ENCODE measurements around the gene ZNF79. TPM values are rescaled to one million over a fixed set of nuclear protein-coding genes. Genes with fewer than 3 reads are reported as not detected.

Gene ZNF79
- total and polyA plus RNA-seq, 5 donors from 2014 or later: 3.4 to 9.0 (median 7.6) TPM

GRCh38 chr9:127393645-127394044 is 30.5 kb upstream of the ZNF79 start:
- Mint-ChIP-seq H3K27me3 (peaks cover 64% of the 10 kb centered on the region), H3K27ac (no peak overlapping the region), H3K4me1 (peaks cover 11 to 33% (median 19%) of the 10 kb centered on the region in 4 donors), H3K36me3 (no peaks in the 10 kb centered on the region), H3K4me3 (no peak overlapping the region), H3K9me3 (no peaks in the 10 kb centered on the region)
- Histone ChIP-seq H3K4me1 (ENCODE audit: control insufficient read depth, insufficient read depth, low read length, poor library complexity, severe bottlenecking) (peaks cover 33% of the 10 kb centered on the region), H3K27ac (ENCODE audit: insufficient read depth, low read length, poor library complexity, severe bottlenecking) (no peak overlapping the region), H3K27me3 (ENCODE audit: control insufficient read depth, insufficient read depth, low read length) (peaks cover 24% of the 10 kb centered on the region), H3K36me3 (ENCODE audit: control insufficient read depth, insufficient read depth, low read length) (no peaks in the 10 kb centered on the region), H3K4me3 (ENCODE audit: low read depth, low read length) (no peak overlapping the region), H3K9me3 (ENCODE audit: control insufficient read depth in 2 of 2, low read length in 2 of 2) (no peaks in the 10 kb centered on the region)
- DNase-seq: no peak
- ATAC-seq (ENCODE audit: low read depth in 2 of 2): no peak

- Histone ChIP-seq H3K4me1 (ENCODE audit: control insufficient read depth, insufficient read depth, low read length, poor library complexity, severe bottlenecking) (peaks cover 25% of the 10 kb centered on the region), H3K27ac (ENCODE audit: insufficient read depth, low read length, poor library complexity, severe bottlenecking) (no peak overlapping the region), H3K36me3 (ENCODE audit: control insufficient read depth, insufficient read depth, low read length) (no peaks in the 10 kb centered on the region), H3K4me3 (ENCODE audit: low read depth, low read length) (no peak overlapping the region), H3K9me3 (ENCODE audit: control insufficient read depth in 2 of 2, low read length in 2 of 2) (no peaks in the 10 kb centered on the region), H3K27me3 (ENCODE audit: control insufficient read depth, insufficient read depth, low read length) (peaks cover 20% of the 10 kb centered on the region)
- Mint-ChIP-seq H3K4me1 (peaks cover 6 to 24% (median 12%) of the 10 kb centered on the region in 4 donors), H3K27ac (no peak overlapping the region), H3K36me3 (no peaks in the 10 kb centered on the region), H3K9me3 (no peaks in the 10 kb centered on the region), H3K27me3 (peaks cover 53% of the 10 kb centered on the region), H3K4me3 (peak overlapping the region; percentile 75 to 89 (median 82))
- ATAC-seq (ENCODE audit: low read depth in 2 of 2) (no peak), DNase-seq (no peak)
Measured at GRCh38 chr9:127395497-127396252, 28.5 kb upstream of the ZNF79 start.

- peaks cover 6 to 24% (median 12%) of the 10 kb centered on the region in 4 donors for H3K4me1 Mint-ChIP-seq
- peak overlapping the region; percentile 75 to 89 (median 82) for H3K4me3 Mint-ChIP-seq
- H3K27me3 Mint-ChIP-seq: peaks cover 53% of the 10 kb centered on the region
- H3K4me3 ChIP-seq (ENCODE audit: low read depth, low read length): no peak overlapping the region
- no peak overlapping the region for H3K27ac ChIP-seq (ENCODE audit: insufficient read depth, low read length, poor library complexity, severe bottlenecking)
- H3K27ac Mint-ChIP-seq: no peak overlapping the region
- peaks cover 20% of the 10 kb centered on the region for H3K27me3 ChIP-seq (ENCODE audit: control insufficient read depth, insufficient read depth, low read length)
- DNase-seq: no peak
- H3K36me3 ChIP-seq (ENCODE audit: control insufficient read depth, insufficient read depth, low read length): no peaks in the 10 kb centered on the region
- no peaks in the 10 kb centered on the region for H3K9me3 Mint-ChIP-seq
- H3K36me3 Mint-ChIP-seq: no peaks in the 10 kb centered on the region
- no peaks in the 10 kb centered on the region for H3K9me3 ChIP-seq (ENCODE audit: control insufficient read depth in 2 of 2, low read length in 2 of 2)
- peaks cover 25% of the 10 kb centered on the region for H3K4me1 ChIP-seq (ENCODE audit: control insufficient read depth, insufficient read depth, low read length, poor library complexity, severe bottlenecking)
- no peak for ATAC-seq (ENCODE audit: low read depth in 2 of 2)
Measured at GRCh38 chr9:127396253-127396807, 27.9 kb upstream of the ZNF79 start.

- no peak within 1 kb of the TSS for H3K4me3 ChIP-seq (ENCODE audit: low read depth, low read length)
- no peaks in the 10 kb centered on the region for H3K36me3 ChIP-seq (ENCODE audit: control insufficient read depth, insufficient read depth, low read length)
- peak within 1 kb of the TSS; percentile 62 for H3K27ac ChIP-seq (ENCODE audit: insufficient read depth, low read length, poor library complexity, severe bottlenecking)
- no peaks in the 10 kb centered on the region for H3K36me3 Mint-ChIP-seq
- H3K4me1 Mint-ChIP-seq: peaks cover 6 to 24% (median 12%) of the 10 kb centered on the region in 4 donors
- peak; percentile 92 to 93 for ATAC-seq (ENCODE audit: low read depth in 2 of 2)
- peak within 1 kb of the TSS; percentile 75 to 89 (median 86) for H3K4me3 Mint-ChIP-seq
- H3K27ac Mint-ChIP-seq: peak within 1 kb of the TSS in 1 of 3 donors; percentile 25
- DNase-seq: peak; percentile 91 to 99 (median 96)
- peaks cover 14% of the 10 kb centered on the region for H3K27me3 ChIP-seq (ENCODE audit: control insufficient read depth, insufficient read depth, low read length)
- H3K4me1 ChIP-seq (ENCODE audit: control insufficient read depth, insufficient read depth, low read length, poor library complexity, severe bottlenecking): peaks cover 25% of the 10 kb centered on the region
- H3K27me3 Mint-ChIP-seq: peaks cover 56% of the 10 kb centered on the region
- no peaks in the 10 kb centered on the region for H3K9me3 ChIP-seq (ENCODE audit: control insufficient read depth in 2 of 2, low read length in 2 of 2)
- H3K9me3 Mint-ChIP-seq: peaks cover 0 to 1% (median 0%) of the 10 kb centered on the region in 7 donors
Measured at GRCh38 chr9:127396808-127397645, 27.2 kb upstream of the ZNF79 start, which contains the start of gene SLC2A8. SLC2A8 (plus strand) TSS chr9:127397169; CDS start chr9:127397231, 62 bp downstream.

- Mint-ChIP-seq H3K27ac (no peak overlapping the region), H3K27me3 (peaks cover 52% of the 10 kb centered on the region), H3K4me3 (peak overlapping the region; percentile 71 to 85 (median 74)), H3K36me3 (no peaks in the 10 kb centered on the region), H3K4me1 (peaks cover 6 to 24% (median 12%) of the 10 kb centered on the region in 4 donors), H3K9me3 (peaks cover 0 to 1% (median 0%) of the 10 kb centered on the region in 7 donors)
- Histone ChIP-seq H3K9me3 (ENCODE audit: control insufficient read depth in 2 of 2, low read length in 2 of 2) (no peaks in the 10 kb centered on the region), H3K4me1 (ENCODE audit: control insufficient read depth, insufficient read depth, low read length, poor library complexity, severe bottlenecking) (peaks cover 25% of the 10 kb centered on the region), H3K27ac (ENCODE audit: insufficient read depth, low read length, poor library complexity, severe bottlenecking) (peak overlapping the region; percentile 62), H3K36me3 (ENCODE audit: control insufficient read depth, insufficient read depth, low read length) (no peaks in the 10 kb centered on the region), H3K4me3 (ENCODE audit: low read depth, low read length) (no peak overlapping the region), H3K27me3 (ENCODE audit: control insufficient read depth, insufficient read depth, low read length) (peaks cover 10% of the 10 kb centered on the region)
- DNase-seq (peak in 2 of 3 donors; percentile 20 to 33), ATAC-seq (ENCODE audit: low read depth in 2 of 2) (no peak)
Measured at GRCh38 chr9:127397646-127398274, 26.4 kb upstream of the ZNF79 start.

GRCh38 chr9:127398275-127398647 is 25.9 kb upstream of the ZNF79 start:
- Histone ChIP-seq H3K27me3 (ENCODE audit: control insufficient read depth, insufficient read depth, low read length) (peaks cover 8% of the 10 kb centered on the region), H3K9me3 (ENCODE audit: control insufficient read depth in 2 of 2, low read length in 2 of 2) (no peaks in the 10 kb centered on the region), H3K4me3 (ENCODE audit: low read depth, low read length) (no peak overlapping the region), H3K4me1 (ENCODE audit: control insufficient read depth, insufficient read depth, low read length, poor library complexity, severe bottlenecking) (peaks cover 25% of the 10 kb centered on the region), H3K36me3 (ENCODE audit: control insufficient read depth, insufficient read depth, low read length) (no peaks in the 10 kb centered on the region), H3K27ac (ENCODE audit: insufficient read depth, low read length, poor library complexity, severe bottlenecking) (no peak overlapping the region)
- Mint-ChIP-seq H3K9me3 (peaks cover 0 to 1% (median 0%) of the 10 kb centered on the region in 7 donors), H3K4me3 (peak overlapping the region; percentile 71 to 85 (median 74)), H3K36me3 (no peaks in the 10 kb centered on the region), H3K27ac (no peak overlapping the region), H3K4me1 (peaks cover 6 to 24% (median 12%) of the 10 kb centered on the region in 4 donors), H3K27me3 (peaks cover 47% of the 10 kb centered on the region)
- DNase-seq (no peak), ATAC-seq (ENCODE audit: low read depth in 2 of 2) (no peak)

- ATAC-seq (ENCODE audit: low read depth in 2 of 2) (no peak), DNase-seq (no peak)
- H3K9me3 ChIP-seq (ENCODE audit: control insufficient read depth in 2 of 2, low read length in 2 of 2): no peaks in the 10 kb centered on the region
- H3K27ac ChIP-seq (ENCODE audit: insufficient read depth, low read length, poor library complexity, severe bottlenecking): no peak overlapping the region
- H3K27me3 ChIP-seq (ENCODE audit: control insufficient read depth, insufficient read depth, low read length): peaks cover 8% of the 10 kb centered on the region
- Mint-ChIP-seq H3K9me3 (peaks cover 0 to 1% (median 0%) of the 10 kb centered on the region in 7 donors), H3K27ac (no peak overlapping the region), H3K4me3 (peak overlapping the region; percentile 71 to 85 (median 74)), H3K27me3 (peaks cover 44% of the 10 kb centered on the region), H3K36me3 (no peaks in the 10 kb centered on the region), H3K4me1 (peaks cover 6 to 24% (median 12%) of the 10 kb centered on the region in 4 donors)
- no peaks in the 10 kb centered on the region for H3K36me3 ChIP-seq (ENCODE audit: control insufficient read depth, insufficient read depth, low read length)
- H3K4me3 ChIP-seq (ENCODE audit: low read depth, low read length): no peak overlapping the region
- peaks cover 25% of the 10 kb centered on the region for H3K4me1 ChIP-seq (ENCODE audit: control insufficient read depth, insufficient read depth, low read length, poor library complexity, severe bottlenecking)
Measured at GRCh38 chr9:127398715-127399400, 25.3 kb upstream of the ZNF79 start.
